ENCODE measurements around the gene INIP. TPM values are rescaled to one million over a fixed set of nuclear protein-coding genes. Genes with fewer than 3 reads are reported as not detected.

The INIP gene
- total and polyA plus RNA-seq, 2 donors (not counting 1 experiment from before 2014, with no cell fraction given): 5.0 to 22.9 TPM

GRCh38 chr9:112694706-112695555 is 23.0 kb downstream of the INIP start:
- intact Hi-C loops (cut with micrococcal nuclease): no loop called here
- no peaks in the 10 kb centered on the region for H3K9me3 Mint-ChIP-seq (ENCODE audit: insufficient read depth)
- POLR2A ChIA-PET: no interaction called here
- no peak overlapping the region for H3K4me2 ChIP-seq (replicated peaks; ENCODE audit: low read depth, low read length, poor library complexity, severe bottlenecking)
- H3K9me3 ChIP-seq (ENCODE audit: control extremely low read depth in 1 of 3, control insufficient read depth in 2 of 3, insufficient read depth in 1 of 3, low read length in 2 of 3): no peaks in the 10 kb centered on the region
- CTCF ChIA-PET: no interaction called here
- no peak for ATAC-seq (ENCODE audit: low read depth)
- H2AFZ ChIP-seq (ENCODE audit: insufficient read depth, low read depth, low read length, poor library complexity, severe bottlenecking): no peak overlapping the region
- DNase-seq: no peak
- H3K27me3 Mint-ChIP-seq: no peaks in the 10 kb centered on the region
- peaks cover 2% of the 10 kb centered on the region for H3K4me1 Mint-ChIP-seq
- no peak overlapping the region for H3K9ac ChIP-seq (ENCODE audit: low read length)
- H3K36me3 ChIP-seq (replicated peaks in 1 of 2; ENCODE audit: control extremely low read depth in 1 of 2, control insufficient read depth in 1 of 2, extremely low read depth in 1 of 2, insufficient read depth in 2 of 2, low read length in 1 of 2): peaks cover 3 to 26% of the 10 kb centered on the region in 2 experiments
- H4K20me1 ChIP-seq (ENCODE audit: control insufficient read depth, insufficient read depth, low read length, poor library complexity, severe bottlenecking): no peaks in the 10 kb centered on the region
- no peak overlapping the region for H3K4me3 ChIP-seq (ENCODE audit: control extremely low read depth in 1 of 5, extremely low read depth in 1 of 5, insufficient read depth in 1 of 5, low read depth in 2 of 5, low read length in 4 of 5)
- WGBS (ENCODE audit: insufficient coverage): no CpG with 5 or more reads among the region's 4 CpGs
- no peak overlapping the region for H3K4me3 Mint-ChIP-seq
- H3K27ac Mint-ChIP-seq: no peak overlapping the region
- no peaks in the 10 kb centered on the region for H3K4me1 ChIP-seq (ENCODE audit: control insufficient read depth in 2 of 2, insufficient read depth in 2 of 2, low read length in 2 of 2)
- H3K79me2 ChIP-seq (ENCODE audit: control insufficient read depth, insufficient read depth, low read length): peaks cover 8% of the 10 kb centered on the region
- no peak overlapping the region for H3K27ac ChIP-seq (ENCODE audit: low read length in 2 of 2)
- TF ChIP-seq EZH2 (IDR thresholded peaks at IDR 0.05; ENCODE audit: borderline replicate concordance, insufficient read depth, low read depth, low read length, poor library complexity, severe bottlenecking): no peak
- no peak for TF ChIP-seq CTCF (IDR thresholded peaks at IDR 0.05)
- no peaks in the 10 kb centered on the region for H3K27me3 ChIP-seq (replicated peaks in 1 of 4; ENCODE audit: control extremely low read depth in 1 of 4, control insufficient read depth in 3 of 4, insufficient read depth in 4 of 4, low read length in 3 of 4)

DNA sequence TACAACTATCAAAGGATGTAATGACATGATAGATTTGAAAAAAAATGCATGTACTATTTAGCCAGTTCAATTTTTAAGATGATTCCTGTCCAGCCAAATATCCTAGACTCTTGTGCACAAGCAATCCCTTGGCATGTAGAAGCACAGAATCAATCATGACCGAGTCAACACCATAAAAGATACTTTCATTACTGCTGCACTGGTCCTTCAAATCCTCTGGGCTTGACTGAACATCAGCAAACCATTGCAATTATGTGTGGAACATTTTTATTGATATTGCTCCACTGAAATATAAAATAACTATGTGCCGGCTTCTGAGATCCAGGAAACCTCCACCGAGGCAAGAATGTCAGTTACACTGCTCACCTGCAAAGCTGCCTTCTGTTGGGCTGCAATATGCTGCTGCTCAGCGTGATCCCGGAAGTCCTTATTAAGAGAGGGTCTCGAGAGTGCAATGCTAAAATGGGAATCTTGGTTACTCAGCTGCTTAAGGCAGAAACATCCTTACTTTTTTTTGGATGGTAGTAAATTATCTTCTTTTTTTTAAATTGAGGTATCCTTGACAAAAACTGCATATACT is 28.7 kb downstream of the INIP start:
- CTCF ChIA-PET: no interaction called here
- no peaks in the 10 kb centered on the region for H3K9me3 Mint-ChIP-seq (ENCODE audit: insufficient read depth)
- POLR2A ChIA-PET: no interaction called here
- H3K79me2 ChIP-seq (ENCODE audit: control insufficient read depth, insufficient read depth, low read length): no peaks in the 10 kb centered on the region
- no peak overlapping the region for H3K4me3 Mint-ChIP-seq
- H3K27me3 Mint-ChIP-seq: no peaks in the 10 kb centered on the region
- DNase-seq (no peak), ATAC-seq (ENCODE audit: low read depth) (no peak)
- H3K27ac ChIP-seq (ENCODE audit: low read length in 2 of 2): no peak overlapping the region
- no peak overlapping the region for H3K4me2 ChIP-seq (replicated peaks; ENCODE audit: low read depth, low read length, poor library complexity, severe bottlenecking)
- TF ChIP-seq CTCF (IDR thresholded peaks at IDR 0.05): no peak
- TF ChIP-seq EZH2 (IDR thresholded peaks at IDR 0.05; ENCODE audit: borderline replicate concordance, insufficient read depth, low read depth, low read length, poor library complexity, severe bottlenecking): no peak
- no peaks in the 10 kb centered on the region for H3K4me1 ChIP-seq (ENCODE audit: control insufficient read depth in 2 of 2, insufficient read depth in 2 of 2, low read length in 2 of 2)
- no peaks in the 10 kb centered on the region for H3K9me3 ChIP-seq (ENCODE audit: control extremely low read depth in 1 of 3, control insufficient read depth in 2 of 3, insufficient read depth in 1 of 3, low read length in 2 of 3)
- no peaks in the 10 kb centered on the region for H4K20me1 ChIP-seq (ENCODE audit: control insufficient read depth, insufficient read depth, low read length, poor library complexity, severe bottlenecking)
- H3K9ac ChIP-seq (ENCODE audit: low read length): no peak overlapping the region
- no peaks in the 10 kb centered on the region for H3K4me1 Mint-ChIP-seq
- H2AFZ ChIP-seq (ENCODE audit: insufficient read depth, low read depth, low read length, poor library complexity, severe bottlenecking): no peak overlapping the region
- intact Hi-C loops (cut with micrococcal nuclease): no loop called here
- H3K36me3 ChIP-seq (replicated peaks in 1 of 2; ENCODE audit: control extremely low read depth in 1 of 2, control insufficient read depth in 1 of 2, extremely low read depth in 1 of 2, insufficient read depth in 2 of 2, low read length in 1 of 2): peaks cover 0 to 34% of the 10 kb centered on the region in 2 experiments
- no peaks in the 10 kb centered on the region for H3K27me3 ChIP-seq (replicated peaks in 1 of 4; ENCODE audit: control extremely low read depth in 1 of 4, control insufficient read depth in 3 of 4, insufficient read depth in 4 of 4, low read length in 3 of 4)
- 100% methylated on average over 4 of the region's 6 CpGs for WGBS (ENCODE audit: insufficient coverage)
- no peak overlapping the region for H3K4me3 ChIP-seq (ENCODE audit: control extremely low read depth in 1 of 5, extremely low read depth in 1 of 5, insufficient read depth in 1 of 5, low read depth in 2 of 5, low read length in 4 of 5)
- H3K27ac Mint-ChIP-seq: no peak overlapping the region

Measured in B cell (primary cell).